Left ventricle myocardium inferior (tissue), 1 donor: ENCODE results near the gene CLMN. TPM values are rescaled to one million over a fixed set of nuclear protein-coding genes. Genes with fewer than 3 reads are reported as not detected.

Experiments
- DNase-seq: peaks from one replicate; pipeline ENCODE4 v3.0.0-alpha.2; 2020
- H3K27ac ChIP-seq: fragments of 200-600 bp; replicated peaks from 2 replicates; pipeline ENCODE4 v1.8.0; 2021
- H3K27me3 ChIP-seq: fragments of 200-600 bp; 2 replicates; pipeline ENCODE4 v1.8.0; 2021; ENCODE audit warnings: low read depth
- H3K36me3 ChIP-seq: fragments of 200-600 bp; 2 replicates; pipeline ENCODE4 v1.8.0; 2021
- H3K4me1 ChIP-seq: fragments of 200-600 bp; 2 replicates; pipeline ENCODE4 v1.8.0; 2021
- H3K4me3 ChIP-seq: fragments of 200-600 bp; 2 replicates; pipeline ENCODE4 v1.8.0; 2021; ENCODE audit warnings: mild to moderate bottlenecking, moderate library complexity
- H3K9me3 ChIP-seq: fragments of 200-600 bp; replicated peaks from 2 replicates; pipeline ENCODE4 v1.8.0; 2021
- intact Hi-C: fragments of 100-400 bp; cut with micrococcal nuclease; formaldehyde crosslinking; loops from one replicate; pipeline ENCODE4 v1.11.0; 2022
- total RNA-seq: library from RNA; stranded (reverse); fragmentation: NEBNext Ultra II Directional; extraction: Animal tissue kit (Norgen Biotek cat#: 25700); gene quantifications from one replicate; pipeline ENCODE4 v1.2.1, GENCODE V29; 2021
- TF ChIP-seq, protein P1 (sequence below): fragments of 200-600 bp; IDR thresholded peaks from 2 replicates; pipeline ENCODE4 v1.8.0; 2021; ENCODE audit warnings: antibody characterized with exemption, mild to moderate bottlenecking, borderline replicate concordance
- donor health status: DM: no; HTN: yes; CAD: no; lungs with severe emphysema.

CLMN gene
- total RNA-seq, 1 donor from 2014 or later = 3.7 TPM

DNA sequence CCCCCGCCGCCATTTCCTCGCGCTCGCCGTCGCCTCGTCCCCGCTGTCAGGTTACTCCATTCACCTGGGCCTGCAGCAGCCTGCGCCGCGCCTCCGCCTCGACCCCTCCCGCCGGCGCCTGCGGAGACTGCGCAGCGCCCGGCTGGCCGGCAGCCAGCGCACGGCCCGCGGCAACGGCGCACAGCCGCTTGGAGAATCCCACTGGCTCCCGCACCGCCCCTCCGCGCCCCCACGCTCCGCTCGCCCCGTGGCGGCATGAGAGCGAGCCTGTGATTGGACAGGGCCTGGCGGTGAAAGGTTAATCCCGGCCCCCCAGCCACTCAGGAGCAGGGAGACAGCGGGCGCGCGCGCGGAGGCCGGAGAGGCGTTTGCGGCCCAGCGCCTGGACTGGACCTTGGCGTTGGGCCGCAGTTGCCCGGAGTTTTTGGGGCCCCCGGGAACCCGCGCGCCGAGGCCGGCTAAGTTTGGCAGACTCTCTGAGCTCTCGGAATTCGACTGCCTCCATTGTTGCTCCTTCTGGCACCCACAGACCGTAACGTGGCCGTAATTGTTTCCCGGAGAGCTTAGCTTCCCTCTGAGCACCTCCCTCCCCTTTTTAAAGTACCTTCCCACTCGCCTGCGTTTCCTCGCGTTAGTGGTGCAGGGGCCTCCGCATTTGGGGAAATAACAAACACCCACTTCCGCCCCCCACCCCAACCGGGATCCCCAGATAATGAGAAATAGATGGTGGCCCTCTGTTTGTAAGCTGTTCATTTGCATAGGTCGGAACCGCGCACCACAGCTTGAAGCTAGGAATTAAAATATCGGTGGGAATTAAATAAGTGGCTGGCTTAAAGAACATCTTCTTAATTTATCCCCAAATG is 162.2 kb downstream of the CLMN start, which contains the start of gene DICER1:
Gene DICER1, minus strand, starts transcription at position 203 of the 863 bp plus-strand sequence. CDS start 24,071 bp downstream, outside the sequence.
- intact Hi-C loops = no loop called here
- peak within 1 kb of the TSS; percentile 91 for H3K4me3 ChIP-seq
- peak within 1 kb of the TSS; percentile 97 for H3K27ac ChIP-seq
- peak; percentile 97 for DNase-seq
- no peaks in the 10 kb centered on the region for H3K9me3 ChIP-seq
- TF ChIP-seq, protein P1, sequence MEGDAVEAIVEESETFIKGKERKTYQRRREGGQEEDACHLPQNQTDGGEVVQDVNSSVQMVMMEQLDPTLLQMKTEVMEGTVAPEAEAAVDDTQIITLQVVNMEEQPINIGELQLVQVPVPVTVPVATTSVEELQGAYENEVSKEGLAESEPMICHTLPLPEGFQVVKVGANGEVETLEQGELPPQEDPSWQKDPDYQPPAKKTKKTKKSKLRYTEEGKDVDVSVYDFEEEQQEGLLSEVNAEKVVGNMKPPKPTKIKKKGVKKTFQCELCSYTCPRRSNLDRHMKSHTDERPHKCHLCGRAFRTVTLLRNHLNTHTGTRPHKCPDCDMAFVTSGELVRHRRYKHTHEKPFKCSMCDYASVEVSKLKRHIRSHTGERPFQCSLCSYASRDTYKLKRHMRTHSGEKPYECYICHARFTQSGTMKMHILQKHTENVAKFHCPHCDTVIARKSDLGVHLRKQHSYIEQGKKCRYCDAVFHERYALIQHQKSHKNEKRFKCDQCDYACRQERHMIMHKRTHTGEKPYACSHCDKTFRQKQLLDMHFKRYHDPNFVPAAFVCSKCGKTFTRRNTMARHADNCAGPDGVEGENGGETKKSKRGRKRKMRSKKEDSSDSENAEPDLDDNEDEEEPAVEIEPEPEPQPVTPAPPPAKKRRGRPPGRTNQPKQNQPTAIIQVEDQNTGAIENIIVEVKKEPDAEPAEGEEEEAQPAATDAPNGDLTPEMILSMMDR = no peak
- no peaks in the 10 kb centered on the region for H3K36me3 ChIP-seq
- H3K4me1 ChIP-seq = peaks cover 53% of the 10 kb centered on the region
- H3K27me3 ChIP-seq = no peaks in the 10 kb centered on the region

DNA sequence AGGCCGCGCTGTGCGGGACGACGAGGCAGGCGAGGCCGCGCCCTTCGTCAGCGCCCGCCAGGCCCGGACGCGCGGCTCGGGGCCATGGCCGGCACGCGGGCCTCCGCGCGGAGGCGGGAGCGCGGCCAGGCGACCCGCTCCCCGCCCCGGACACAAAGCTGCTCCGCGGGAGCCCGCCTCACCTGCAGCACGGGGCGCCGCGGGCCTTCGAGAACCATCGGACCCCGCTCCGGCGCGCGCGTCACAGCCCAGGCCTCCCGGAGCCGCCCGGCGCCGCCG is 162.7 kb downstream of the CLMN start:
- Histone ChIP-seq H3K27ac (peak overlapping the region; percentile 97), H3K4me1 (peaks cover 56% of the 10 kb centered on the region), H3K36me3 (no peaks in the 10 kb centered on the region), H3K9me3 (no peaks in the 10 kb centered on the region), H3K27me3 (no peaks in the 10 kb centered on the region), H3K4me3 (peak overlapping the region; percentile 91)
- TF ChIP-seq, protein P1 = no peak
- intact Hi-C loops = no loop called here
- DNase-seq = no peak

DNA sequence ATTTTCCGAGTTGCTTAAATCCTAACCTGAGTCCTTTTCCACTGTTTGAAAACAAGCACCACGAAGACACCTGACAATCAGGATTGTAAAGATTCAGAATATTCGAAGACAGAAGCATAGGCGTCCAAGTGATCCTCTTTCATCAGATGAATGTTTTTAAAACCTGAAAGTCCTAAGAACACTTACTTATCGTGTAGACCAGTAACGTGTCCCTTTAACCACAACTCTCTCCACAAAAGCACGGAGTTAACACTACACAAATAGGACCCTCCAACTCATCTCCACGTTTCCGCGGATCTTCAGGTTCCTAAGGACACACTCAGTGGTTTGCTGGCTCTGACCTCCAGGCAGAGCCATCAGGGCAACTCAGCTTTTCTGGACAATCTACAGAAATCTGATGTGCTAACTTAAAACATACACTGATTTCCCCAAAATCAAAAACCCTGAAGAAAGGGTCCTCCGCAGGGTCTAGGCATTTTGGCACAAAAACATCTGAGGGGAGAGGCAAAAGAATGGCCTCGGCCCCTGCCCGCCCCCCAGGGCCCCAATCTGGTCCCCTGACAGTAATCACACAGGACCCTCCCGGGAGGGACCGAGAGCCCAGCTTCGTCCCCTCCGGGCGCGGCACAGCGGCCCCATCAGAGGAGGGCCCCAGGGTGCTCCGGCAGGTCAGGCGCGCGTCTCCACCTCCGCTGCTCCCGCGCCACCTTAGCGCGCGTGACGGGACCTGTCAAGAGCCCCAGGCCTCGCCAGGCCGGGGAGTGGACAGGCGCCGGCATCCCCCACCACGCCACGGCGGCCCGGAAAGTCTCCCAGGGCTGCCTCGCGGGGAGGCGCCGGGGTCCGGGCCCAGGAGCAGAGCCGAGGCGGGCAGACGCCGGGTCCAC is 163.3 kb downstream of the CLMN start:
- intact Hi-C loops = no loop called here
- peak overlapping the region; percentile 91 for H3K4me3 ChIP-seq
- peak overlapping the region; percentile 97 for H3K27ac ChIP-seq
- H3K36me3 ChIP-seq = no peaks in the 10 kb centered on the region
- peaks cover 62% of the 10 kb centered on the region for H3K4me1 ChIP-seq
- no peaks in the 10 kb centered on the region for H3K27me3 ChIP-seq
- TF ChIP-seq, protein P1 = no peak
- no peaks in the 10 kb centered on the region for H3K9me3 ChIP-seq
- DNase-seq = peak; percentile 43

DNA sequence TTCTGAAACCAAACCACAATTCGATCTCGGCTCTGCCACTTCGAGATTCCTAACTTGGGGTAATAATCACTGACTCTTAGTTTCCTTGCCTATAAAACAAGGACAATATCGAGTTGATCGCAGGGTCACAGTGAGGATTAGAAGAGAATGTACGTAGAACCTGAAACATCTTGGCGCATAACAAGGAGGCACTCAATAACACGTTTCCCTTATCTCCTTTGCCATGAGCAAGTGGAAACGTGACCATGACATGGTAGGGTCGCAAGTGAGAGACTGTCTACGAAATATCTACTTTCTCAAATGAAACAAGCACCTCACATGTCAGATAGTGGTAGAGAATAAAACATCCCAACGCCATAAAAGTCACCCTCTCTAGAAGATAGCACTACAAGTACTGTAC is 164.7 kb downstream of the CLMN start:
- TF ChIP-seq, protein P1 = no peak
- intact Hi-C loops = no loop called here
- no peak for DNase-seq
- Histone ChIP-seq H3K4me1 (peaks cover 75% of the 10 kb centered on the region), H3K36me3 (no peaks in the 10 kb centered on the region), H3K9me3 (no peaks in the 10 kb centered on the region), H3K27me3 (no peaks in the 10 kb centered on the region), H3K4me3 (peak overlapping the region; percentile 91), H3K27ac (no peak overlapping the region)

DNA sequence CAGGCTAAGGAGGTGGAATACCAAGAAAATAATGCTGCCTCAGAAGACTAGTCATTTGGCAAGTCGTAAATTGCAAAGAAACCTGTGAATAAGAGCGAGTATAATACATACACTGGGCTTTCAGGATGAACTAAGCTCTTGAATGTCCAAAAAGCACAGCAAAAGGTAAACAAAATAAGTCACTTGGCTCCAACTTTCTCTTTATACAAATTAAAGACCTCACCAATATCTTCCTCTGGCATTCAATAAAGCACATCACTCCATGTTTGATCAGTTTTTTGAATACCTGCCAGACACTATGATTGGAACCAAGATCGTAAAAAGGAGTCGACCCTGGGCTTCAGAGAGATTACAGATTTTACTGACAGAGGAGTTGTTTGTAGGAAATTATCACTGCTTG is 165.8 kb downstream of the CLMN start:
- no peaks in the 10 kb centered on the region for H3K27me3 ChIP-seq
- TF ChIP-seq, protein P1 = no peak

More for the DNA sequence above, 165.8 kb downstream of the CLMN start:
- no peaks in the 10 kb centered on the region for H3K9me3 ChIP-seq
- H3K4me1 ChIP-seq = peaks cover 87% of the 10 kb centered on the region
- DNase-seq = no peak
- intact Hi-C loops = no loop called here
- H3K4me3 ChIP-seq = no peak overlapping the region
- H3K36me3 ChIP-seq = no peaks in the 10 kb centered on the region
- no peak overlapping the region for H3K27ac ChIP-seq
